HepG2 (cell line): Measurements from ENCODE around the gene TBXAS1. TPM values are rescaled to one million over a fixed set of nuclear protein-coding genes. Genes with fewer than 3 reads are reported as not detected.

Experiments
- ATAC-seq: fragments of 200-7000 bp; cut with Tn5 transposase; 3 replicates; pipeline ENCODE4 v1.9.1; 2020; ENCODE audit warnings: mild to moderate bottlenecking, moderate library complexity
- BruUV-seq: library from RNA; stranded (reverse); fragments of 400-500 nt; replicated peaks from 2 replicates; lab custom pipeline; 2021; lab: Mats Ljungman, UMichigan
- CTCF ChIA-PET: fragments of 300-600 bp; formaldehyde crosslinking; extraction: SDS; loops from one replicate; lab custom pipeline; 2021; ENCODE audit warnings: low total read pairs, inconsistent platforms, low intra/inter-chr PET ratio; lab: Yijun Ruan, JAX
- POLR2A ChIA-PET: fragments of 350-600 bp; sonication (Branson Sonifier 250); formaldehyde crosslinking; loops from one replicate; lab custom pipeline; 2020; ENCODE audit warnings: antibody characterized with exemption, inconsistent platforms; lab: Yijun Ruan, JAX
- DNase-seq: peaks from one replicate; pipeline ENCODE4 v3.0.0-alpha.2; 2015; ENCODE audit warnings: low spot score
- FAIRE-seq: peaks from 3 replicates; lab custom pipeline; 2011; peaks lifted over from hg19 to GRCh38; lab: Jason Lieb, UNC
- H2AFZ ChIP-seq: one replicate; pipeline ENCODE4 v1.6.1; 2011; ENCODE audit warnings: low read length, inconsistent platforms
- H3K27ac ChIP-seq: fragments of 300-600 bp; 3 replicates; pipeline ENCODE4 v1.8.0; 2011; ENCODE audit warnings: mixed run types, mild to moderate bottlenecking, mixed read lengths, low read length, inconsistent platforms; ENCODE audit not compliant: insufficient read depth; ENCODE audit errors: extremely low read length
- H3K27me3 ChIP-seq, 2 experiments: fragments of 200-600 bp in 1 of 2; 2 replicates in 1 of 2; 3 replicates in 1 of 2; pipeline versions ENCODE4 v1.6.0 to v1.8.0; 2011; ENCODE audit warnings: low read length in 2 of 2, mild to moderate bottlenecking in 2 of 2, moderate library complexity in 2 of 2, inconsistent platforms in 1 of 2; ENCODE audit not compliant: insufficient read depth in 2 of 2, control insufficient read depth in 1 of 2
- H3K36me3 ChIP-seq, 2 experiments: fragments of 200-600 bp in 1 of 2; replicated peaks in 1 of 2; 2 replicates in 1 of 2; 3 replicates in 1 of 2; pipeline versions ENCODE4 v1.5.1 to v1.8.0; 2011; ENCODE audit warnings: low read length in 2 of 2, inconsistent platforms in 1 of 2; ENCODE audit not compliant: insufficient read depth in 2 of 2, control insufficient read depth in 1 of 2
- H3K4me1 ChIP-seq: 2 replicates; pipeline ENCODE4 v1.5.1; 2012; ENCODE audit warnings: low read length, inconsistent platforms; ENCODE audit not compliant: insufficient read depth
- H3K4me2 ChIP-seq: 2 replicates; pipeline ENCODE4 v1.6.0; 2011; ENCODE audit warnings: low read depth, low read length, inconsistent platforms
- H3K4me3 ChIP-seq, 3 experiments: fragments of 200-600 bp in 1 of 3; sonication (generic), shearing (Covaris generic) in 1 of 3; replicated peaks in 1 of 3; 2 replicates each; pipeline ENCODE4 v1.5.1; 2011 to 2016; ENCODE audit warnings: low read length in 3 of 3, inconsistent platforms in 2 of 3, low read depth in 2 of 3, mild to moderate bottlenecking in 2 of 3, control low read depth in 1 of 3, mixed read lengths in 1 of 3; ENCODE audit not compliant: insufficient read depth in 1 of 3
- H3K79me2 ChIP-seq: one replicate; pipeline ENCODE4 v1.6.1; 2011; ENCODE audit warnings: low read length, inconsistent platforms; ENCODE audit not compliant: insufficient read depth
- H3K9ac ChIP-seq: 2 replicates; pipeline ENCODE4 v1.6.0; 2011; ENCODE audit warnings: mild to moderate bottlenecking, low read depth, low read length, inconsistent platforms; ENCODE audit not compliant: insufficient read depth
- H3K9me3 ChIP-seq: 2 replicates; pipeline ENCODE4 v1.5.1; 2012; ENCODE audit warnings: mild to moderate bottlenecking, low read length
- H4K20me1 ChIP-seq: 2 replicates; pipeline ENCODE4 v1.6.0; 2011; ENCODE audit warnings: inconsistent platforms, mild to moderate bottlenecking, low read length, moderate library complexity; ENCODE audit not compliant: insufficient read depth
- ATRX ChIP-seq: sonication (generic); formaldehyde crosslinking; IDR thresholded peaks from 2 replicates; pipeline ENCODE4 v1.4.0; 2020; ENCODE audit warnings: missing genetic modification reagents, borderline replicate concordance
- BRD4 ChIP-seq: sonication (generic); formaldehyde crosslinking; IDR thresholded peaks from 2 replicates; pipeline ENCODE4 v1.4.0; 2020; ENCODE audit warnings: missing genetic modification reagents
- FOSL2 ChIP-seq: sonication (generic); formaldehyde crosslinking; IDR thresholded peaks from 2 replicates; pipeline ENCODE4 v1.4.0; 2020; ENCODE audit warnings: missing genetic modification reagents
- HMGXB4 ChIP-seq, 2 experiments: sonication (generic) in 1 of 2; formaldehyde crosslinking in 1 of 2; IDR thresholded peaks; 2 replicates each; pipeline versions ENCODE4 v1.4.0 to v1.6.1; 2018 to 2020; ENCODE audit warnings: missing genetic modification reagents in 2 of 2, borderline replicate concordance in 1 of 2, low read depth in 1 of 2, mild to moderate bottlenecking in 1 of 2, missing biosample characterization in 1 of 2
- HNF1B ChIP-seq: sonication (generic); formaldehyde crosslinking; IDR thresholded peaks from 2 replicates; pipeline ENCODE4 v1.5.1; 2020; ENCODE audit warnings: mild to moderate bottlenecking, moderate library complexity, missing genetic modification reagents
- NCOA2 ChIP-seq: sonication (generic); formaldehyde crosslinking; IDR thresholded peaks from 2 replicates; pipeline ENCODE4 v1.8.0; 2022; ENCODE audit warnings: inconsistent platforms
- SP4 ChIP-seq: sonication (generic); formaldehyde crosslinking; IDR thresholded peaks from 2 replicates; pipeline ENCODE4 v1.8.1; 2023; ENCODE audit warnings: mild to moderate bottlenecking, missing genetic modification reagents
- YEATS2 ChIP-seq: sonication (generic); formaldehyde crosslinking; IDR thresholded peaks from 2 replicates; pipeline ENCODE4 v1.4.0; 2020; ENCODE audit warnings: missing genetic modification reagents, borderline replicate concordance
- ZBTB39 ChIP-seq: sonication (generic); formaldehyde crosslinking; IDR thresholded peaks from 2 replicates; pipeline ENCODE4 v1.5.0; 2020; ENCODE audit warnings: missing genetic modification reagents
- ZFP36 ChIP-seq: fragments of 150-350 bp; IDR thresholded peaks from 2 replicates; pipeline ENCODE4 v1.6.1; 2018; ENCODE audit warnings: borderline replicate concordance, low read length, low read depth; ENCODE audit not compliant: partially characterized antibody
- ZMYM4 ChIP-seq: sonication (generic); formaldehyde crosslinking; IDR thresholded peaks from 2 replicates; pipeline ENCODE4 v1.8.1; 2023; ENCODE audit warnings: mild to moderate bottlenecking, missing genetic modification reagents
- ZNF180 ChIP-seq: sonication (generic); formaldehyde crosslinking; IDR thresholded peaks from 2 replicates; pipeline ENCODE4 v1.4.0; 2020; ENCODE audit warnings: low read depth, missing genetic modification reagents, borderline replicate concordance
- ZNF264 ChIP-seq: sonication (generic); formaldehyde crosslinking; IDR thresholded peaks from 2 replicates; pipeline ENCODE4 v1.4.0; 2020; ENCODE audit warnings: missing genetic modification reagents
- ZNF431 ChIP-seq: sonication (generic); formaldehyde crosslinking; IDR thresholded peaks from 2 replicates; pipeline ENCODE4 v1.9.0; 2022; ENCODE audit warnings: missing genetic modification reagents, low read depth, mild to moderate bottlenecking, borderline replicate concordance
- ZNF670 ChIP-seq: sonication (generic); formaldehyde crosslinking; IDR thresholded peaks from 2 replicates; pipeline ENCODE4 v1.8.0; 2022; ENCODE audit warnings: mild to moderate bottlenecking, missing genetic modification reagents, borderline replicate concordance
- WGBS: methylation state at CpG from one replicate; pipeline ENCODE4 v1.1.6; 2017; ENCODE audit warnings: low lambda C conversion rate; 5-methylcytosine and 5-hydroxymethylcytosine counted together
- in situ Hi-C: cut with HindIII; loops from 2 replicates; pipeline ENCODE4 v1.10.0; 2017; ENCODE audit warnings: low pct_unique_long_range_greater_than_20kb; ENCODE audit not compliant: extremely low pct_ligation_motif_present
- intact Hi-C: fragments of 100-400 bp; cut with micrococcal nuclease; formaldehyde crosslinking; loops from one replicate; pipeline ENCODE4 v1.10.0; 2022; ENCODE audit not compliant: unreplicated experiment
- polyA plus RNA-seq, 8 experiments: library from polyadenylated mRNA; depleted of rRNA in 3 of 8; stranded (reverse) in 7 of 8; unstranded in 1 of 8; fragments of >200 nt; fragmentation: Illumina TruSeq in 4 of 8; extraction: Trizol in 4 of 8; gene quantifications; 2 replicates each; pipeline versions ENCODE4 v1.2.1 to v1.2.3, GENCODE V29; 2011 to 2016; ENCODE audit warnings: low read depth in 4 of 8, missing spikeins in 1 of 8, mixed read lengths in 1 of 8; ENCODE audit not compliant: insufficient read depth in 1 of 8
- total RNA-seq, 5 experiments: library from RNA; depleted of rRNA; stranded (reverse); fragments of >200 nt; fragmentation: Illumina TruSeq; extraction: Trizol; gene quantifications; 2 replicates each; pipeline ENCODE4 v1.2.3, GENCODE V29; 2016; ENCODE audit warnings: low read depth in 1 of 5

Gene TBXAS1
- total and polyA plus RNA-seq, 2 of the 13 experiments (the other 11 are each of a cell fraction or from before 2014, with no cell fraction given), result 4.0 to 4.9 TPM

GRCh38 chr7:139871331-139871730 is 42.3 kb downstream of the TBXAS1 start:
- no peak for FAIRE-seq
- Histone ChIP-seq H3K9me3 (no peaks in the 10 kb centered on the region), H3K4me1 (no peaks in the 10 kb centered on the region; the same call in 1 of the 2 replicates), H3K27me3 (no peaks in the 10 kb centered on the region), H3K9ac (no peak overlapping the region), H2AFZ (no peak overlapping the region), H3K27ac (no peak overlapping the region), H3K4me2 (no peak overlapping the region), H3K79me2 (no peaks in the 10 kb centered on the region), H4K20me1 (no peaks in the 10 kb centered on the region), H3K36me3 (no peaks in the 10 kb centered on the region), H3K4me3 (no peak overlapping the region)
- ChIA-PET CTCF (no interaction called here), POLR2A (no interaction called here)
- WGBS, result 72% methylated on average over 8 of the region's 8 CpGs
- TF ChIP-seq ATRX (no peak), SP4 (CRISPR knock-in tag) (no peak), ZFP36 (no peak), ZNF670 (CRISPR knock-in tag) (no peak), BRD4 (CRISPR knock-in tag) (no peak), FOSL2 (no peak), YEATS2 (CRISPR knock-in tag) (no peak), HMGXB4 (CRISPR knock-in tag; IDR thresholded peaks at IDR 0.05; ENCODE audit: borderline replicate concordance in 1 of 2, low read depth in 1 of 2) (no peak), HNF1B (no peak), ZBTB39 (no peak), ZNF180 (CRISPR knock-in tag) (no peak), ZMYM4 (CRISPR knock-in tag) (no peak), NCOA2 (CRISPR knock-in tag) (no peak), ZNF264 (CRISPR knock-in tag) (no peak), ZNF431 (CRISPR knock-in tag) (no peak)
- ATAC-seq, result no peak
- in situ Hi-C loops (no loop called here), intact Hi-C loops (no loop called here)
- no TSS peak for BruUV-seq
- DNase-seq, result no peak
